H9 (cell line): ENCODE data around the gene DEFB132. TPM values are rescaled to one million over a fixed set of nuclear protein-coding genes. Genes with fewer than 3 reads are reported as not detected.

Source experiments
- DNase-seq: peaks from one replicate; pipeline ENCODE4 v3.0.0-alpha.2; 2017
- H2AFZ ChIP-seq: one replicate; pipeline ENCODE4 v1.6.1; 2013; ENCODE audit warnings: mild to moderate bottlenecking, low read length, control low read depth, moderate library complexity
- H2AK5ac ChIP-seq: 2 replicates; pipeline ENCODE4 v1.6.1; 2013; ENCODE audit warnings: low read length, control low read depth, mixed read lengths; ENCODE audit not compliant: insufficient read length
- H2BK120ac ChIP-seq: one replicate; pipeline ENCODE4 v1.6.1; 2013; ENCODE audit warnings: low read depth, mild to moderate bottlenecking, low read length, control low read depth, inconsistent platforms; ENCODE audit not compliant: poor library complexity, severe bottlenecking
- H2BK12ac ChIP-seq: 2 replicates; pipeline ENCODE4 v1.6.1; 2013; ENCODE audit warnings: low read length, control low read depth, mixed read lengths, low read depth; ENCODE audit not compliant: insufficient read length
- H2BK15ac ChIP-seq: 2 replicates; pipeline ENCODE4 v1.6.1; 2013; ENCODE audit warnings: low read depth, low read length, control low read depth
- H2BK20ac ChIP-seq: one replicate; pipeline ENCODE4 v1.6.1; 2013; ENCODE audit warnings: low read depth, mild to moderate bottlenecking, low read length, control low read depth, inconsistent platforms; ENCODE audit not compliant: poor library complexity, severe bottlenecking
- H2BK5ac ChIP-seq: 2 replicates; pipeline ENCODE4 v1.6.1; 2013; ENCODE audit warnings: low read length, control low read depth, mixed read lengths; ENCODE audit not compliant: insufficient read length
- H3K14ac ChIP-seq: 2 replicates; pipeline ENCODE4 v1.6.1; 2013; ENCODE audit warnings: low read length, control low read depth; ENCODE audit not compliant: insufficient read depth
- H3K18ac ChIP-seq: 2 replicates; pipeline ENCODE4 v1.6.1; 2013; ENCODE audit warnings: low read depth, mild to moderate bottlenecking, mixed read lengths, low read length, control low read depth; ENCODE audit not compliant: insufficient read length
- H3K23ac ChIP-seq: 2 replicates; pipeline ENCODE4 v1.6.1; 2013; ENCODE audit warnings: low read length, control low read depth, mixed read lengths, low read depth; ENCODE audit not compliant: insufficient read length
- H3K23me2 ChIP-seq: 2 replicates; pipeline ENCODE4 v1.6.1; 2013; ENCODE audit warnings: low read depth, mild to moderate bottlenecking, mixed read lengths, low read length, control low read depth; ENCODE audit not compliant: insufficient read length, poor library complexity, severe bottlenecking
- H3K27ac ChIP-seq: 2 replicates; pipeline ENCODE4 v1.5.1; 2013; ENCODE audit warnings: low read length, control low read depth, mixed read lengths, low read depth; ENCODE audit not compliant: insufficient read length
- H3K27me3 ChIP-seq: 2 replicates; pipeline ENCODE4 v1.6.1; 2013; ENCODE audit warnings: low read length, control low read depth, inconsistent platforms; ENCODE audit not compliant: insufficient read depth
- H3K4ac ChIP-seq: 2 replicates; pipeline ENCODE4 v1.6.1; 2013; ENCODE audit warnings: low read depth, mild to moderate bottlenecking, control low read depth, inconsistent platforms, low read length, moderate library complexity
- H3K4me1 ChIP-seq: 2 replicates; pipeline ENCODE4 v1.6.1; 2013; ENCODE audit warnings: low read length, control low read depth, inconsistent platforms; ENCODE audit not compliant: insufficient read depth
- H3K4me2 ChIP-seq: 2 replicates; pipeline ENCODE4 v1.6.1; 2013; ENCODE audit warnings: low read length, control low read depth, mixed read lengths; ENCODE audit not compliant: insufficient read length, insufficient read depth
- H3K56ac ChIP-seq: 2 replicates; pipeline ENCODE4 v1.6.1; 2013; ENCODE audit warnings: low read depth, mild to moderate bottlenecking, mixed read lengths, low read length, control low read depth; ENCODE audit not compliant: insufficient read length
- H3K79me1 ChIP-seq: 2 replicates; pipeline ENCODE4 v1.6.1; 2013; ENCODE audit warnings: low read depth, mild to moderate bottlenecking, moderate library complexity, low read length, control low read depth, inconsistent platforms; ENCODE audit not compliant: insufficient read depth, poor library complexity, severe bottlenecking
- H3K79me2 ChIP-seq: 2 replicates; pipeline ENCODE4 v1.6.1; 2013; ENCODE audit warnings: low read length, control low read depth, inconsistent platforms; ENCODE audit not compliant: insufficient read depth
- H3K9ac ChIP-seq: 2 replicates; pipeline ENCODE4 v1.6.1; 2013; ENCODE audit warnings: low read length, control low read depth, mixed read lengths; ENCODE audit not compliant: insufficient read length; ENCODE audit errors: extremely low read depth
- H3K9me3 ChIP-seq: one replicate; pipeline ENCODE4 v1.6.1; 2013; ENCODE audit warnings: low read depth, low read length, inconsistent platforms; ENCODE audit not compliant: control insufficient read depth
- H3T11ph ChIP-seq: one replicate; pipeline ENCODE4 v1.6.1; 2013; ENCODE audit warnings: mild to moderate bottlenecking, low read length, control low read depth, inconsistent platforms
- H4K20me1 ChIP-seq: one replicate; pipeline ENCODE4 v1.6.1; 2013; ENCODE audit not compliant: control insufficient read depth, insufficient read length, insufficient read depth
- H4K5ac ChIP-seq: 2 replicates; pipeline ENCODE4 v1.6.1; 2013; ENCODE audit warnings: low read depth, mild to moderate bottlenecking, mixed read lengths, low read length, control low read depth; ENCODE audit not compliant: insufficient read length
- H4K8ac ChIP-seq: replicated peaks from 2 replicates; pipeline ENCODE4 v1.6.1; 2013; ENCODE audit warnings: low read length, control low read depth, mixed read lengths, low read depth; ENCODE audit not compliant: insufficient read length
- H4K91ac ChIP-seq: 2 replicates; pipeline ENCODE4 v1.6.1; 2013; ENCODE audit warnings: low read depth, mild to moderate bottlenecking, moderate library complexity, mixed read lengths, low read length, control low read depth; ENCODE audit not compliant: insufficient read length
- H3K27ac Mint-ChIP-seq, 3 experiments: 2 replicates in 2 of 3; 3 replicates in 1 of 3; pipeline ENCODE4 v1.8.0; 2020 to 2021; ENCODE audit warnings: mixed read lengths in 3 of 3, mild to moderate bottlenecking in 1 of 3, moderate library complexity in 1 of 3
- H3K27me3 Mint-ChIP-seq: 2 replicates; pipeline ENCODE4 v1.8.0; 2021; ENCODE audit warnings: low read depth, mild to moderate bottlenecking, moderate library complexity, mixed read lengths
- H3K36me3 Mint-ChIP-seq, 3 experiments: 2 replicates in 2 of 3; 3 replicates in 1 of 3; pipeline ENCODE4 v1.8.0; 2020 to 2021; ENCODE audit warnings: low read depth in 3 of 3, mixed read lengths in 3 of 3; ENCODE audit not compliant: insufficient read depth in 1 of 3
- H3K4me1 Mint-ChIP-seq, 2 experiments: 2 replicates each; pipeline ENCODE4 v1.8.0; 2020; ENCODE audit warnings: mixed read lengths in 2 of 2
- H3K4me3 Mint-ChIP-seq, 2 experiments: 2 replicates in 1 of 2; 3 replicates in 1 of 2; pipeline ENCODE4 v1.8.0; 2020 to 2021; ENCODE audit warnings: mild to moderate bottlenecking in 2 of 2, mixed read lengths in 2 of 2, moderate library complexity in 1 of 2
- H3K9me3 Mint-ChIP-seq, 2 experiments: 2 replicates in 1 of 2; 3 replicates in 1 of 2; pipeline ENCODE4 v1.8.0; 2020; ENCODE audit warnings: mild to moderate bottlenecking in 2 of 2, mixed read lengths in 2 of 2, moderate library complexity in 1 of 2
- WGBS: extraction: QIAGEN DNeasy Blood & Tissue Kit; methylation state at CpG from one replicate; pipeline ENCODE4 v1.1.7; 2013; ENCODE audit warnings: missing lambda C conversion rate, low lambda C conversion rate, mixed read lengths; ENCODE audit not compliant: insufficient read length; ENCODE audit errors: extremely low coverage; 5-methylcytosine and 5-hydroxymethylcytosine counted together
- total RNA-seq: library from RNA; stranded (reverse); gene quantifications from 2 replicates; pipeline ENCODE4 v1.2.1, GENCODE V29; 2021
- TF ChIP-seq, protein P1 (sequence below): fragments of 200-600 bp; sonication (generic); conservative IDR thresholded peaks from 3 replicates; pipeline ENCODE4 v1.8.0; 2021; ENCODE audit warnings: antibody characterized with exemption, mild to moderate bottlenecking

Gene DEFB132
- total RNA-seq, 1 experiment from 2014 or later, result not detected

GRCh38 chr20:288956-289692 lies 31.6 kb downstream of the DEFB132 start:
- Histone ChIP-seq H3K79me2 (no peaks in the 10 kb centered on the region; the same call in 1 of the 2 replicates), H3K14ac (no peak overlapping the region), H2AK5ac (no peak overlapping the region), H4K91ac (no peak overlapping the region), H2BK12ac (no peak overlapping the region), H4K5ac (no peak overlapping the region), H2BK20ac (no peak overlapping the region), H3K27ac (no peak overlapping the region), H4K20me1 (no peaks in the 10 kb centered on the region), H3K18ac (no peak overlapping the region), H3K79me1 (no peaks in the 10 kb centered on the region), H3K23me2 (peaks cover 6% of the 10 kb centered on the region), H2BK120ac (no peak overlapping the region), H3K56ac (no peak overlapping the region), H3K23ac (no peak overlapping the region), H3K27me3 (no peaks in the 10 kb centered on the region; the same call in 1 of the 2 replicates), H3K4ac (no peak overlapping the region), H3K4me1 (peaks cover 5% of the 10 kb centered on the region; the same call in 1 of the 2 replicates), H3T11ph (no peak overlapping the region), H2BK5ac (no peak overlapping the region), H2BK15ac (no peak overlapping the region), H4K8ac (no peak overlapping the region), H3K9ac (no peak overlapping the region), H2AFZ (no peak overlapping the region), H3K9me3 (no peaks in the 10 kb centered on the region), H3K4me2 (peak overlapping the region; percentile 75)
- TF ChIP-seq, protein P1, sequence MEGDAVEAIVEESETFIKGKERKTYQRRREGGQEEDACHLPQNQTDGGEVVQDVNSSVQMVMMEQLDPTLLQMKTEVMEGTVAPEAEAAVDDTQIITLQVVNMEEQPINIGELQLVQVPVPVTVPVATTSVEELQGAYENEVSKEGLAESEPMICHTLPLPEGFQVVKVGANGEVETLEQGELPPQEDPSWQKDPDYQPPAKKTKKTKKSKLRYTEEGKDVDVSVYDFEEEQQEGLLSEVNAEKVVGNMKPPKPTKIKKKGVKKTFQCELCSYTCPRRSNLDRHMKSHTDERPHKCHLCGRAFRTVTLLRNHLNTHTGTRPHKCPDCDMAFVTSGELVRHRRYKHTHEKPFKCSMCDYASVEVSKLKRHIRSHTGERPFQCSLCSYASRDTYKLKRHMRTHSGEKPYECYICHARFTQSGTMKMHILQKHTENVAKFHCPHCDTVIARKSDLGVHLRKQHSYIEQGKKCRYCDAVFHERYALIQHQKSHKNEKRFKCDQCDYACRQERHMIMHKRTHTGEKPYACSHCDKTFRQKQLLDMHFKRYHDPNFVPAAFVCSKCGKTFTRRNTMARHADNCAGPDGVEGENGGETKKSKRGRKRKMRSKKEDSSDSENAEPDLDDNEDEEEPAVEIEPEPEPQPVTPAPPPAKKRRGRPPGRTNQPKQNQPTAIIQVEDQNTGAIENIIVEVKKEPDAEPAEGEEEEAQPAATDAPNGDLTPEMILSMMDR, result no peak
- DNase-seq, result no peak
- Mint-ChIP-seq H3K4me1 (peaks cover 0 to 5% of the 10 kb centered on the region in 2 experiments; a peak in 2 of 4 replicates), H3K9me3 (no peaks in the 10 kb centered on the region; a peak in 1 of 5 replicates), H3K4me3 (no peak overlapping the region; a peak in 1 of 5 replicates), H3K36me3 (peaks cover 2 to 21% (median 7%) of the 10 kb centered on the region in 3 experiments; a peak in 5 of 7 replicates), H3K27me3 (peaks cover 12% of the 10 kb centered on the region), H3K27ac (no peak overlapping the region)
- no CpG with 5 or more reads among the region's 3 CpGs for WGBS
